Karpas-422 (cell line): ENCODE data around the gene PTGES2. TPM values are rescaled to one million over a fixed set of nuclear protein-coding genes. Genes with fewer than 3 reads are reported as not detected.

Experiments used
- DNase-seq: peaks from one replicate; pipeline ENCODE4 v3.0.0-alpha.2; 2015
- H2AFZ ChIP-seq: fragments of 200-600 bp; sonication (generic); 2 replicates; pipeline ENCODE4 v1.6.1; 2014; ENCODE audit warnings: antibody characterized with exemption, low read length, mixed read lengths
- H3K27ac ChIP-seq: fragments of 200-600 bp; sonication (generic); 2 replicates; pipeline ENCODE4 v1.5.1; 2014; ENCODE audit warnings: mild to moderate bottlenecking, low read length, moderate library complexity
- H3K27me3 ChIP-seq: fragments of 200-600 bp; sonication (generic); 2 replicates; pipeline ENCODE4 v1.6.1; 2014; ENCODE audit warnings: low read length, mixed read lengths
- H3K36me3 ChIP-seq: fragments of 200-600 bp; sonication (generic); 2 replicates; pipeline ENCODE4 v1.6.1; 2014; ENCODE audit warnings: low read length, mixed read lengths; ENCODE audit not compliant: insufficient read depth
- H3K4me1 ChIP-seq: fragments of 200-600 bp; sonication (generic); 2 replicates; pipeline ENCODE4 v1.6.1; 2014; ENCODE audit warnings: mild to moderate bottlenecking, low read length, mixed read lengths
- H3K4me2 ChIP-seq: fragments of 200-600 bp; sonication (generic); 2 replicates; pipeline ENCODE4 v1.6.1; 2014; ENCODE audit warnings: low read length, low read depth, mild to moderate bottlenecking; ENCODE audit not compliant: poor library complexity, severe bottlenecking
- H3K4me3 ChIP-seq: fragments of 200-600 bp; sonication (generic); 2 replicates; pipeline ENCODE4 v1.5.1; 2014; ENCODE audit warnings: mild to moderate bottlenecking, antibody characterized with exemption, low read length, mixed read lengths
- H3K79me2 ChIP-seq: fragments of 200-600 bp; sonication (generic); 2 replicates; pipeline ENCODE4 v1.6.1; 2014; ENCODE audit warnings: mild to moderate bottlenecking, low read length, mixed read lengths
- H3K9ac ChIP-seq: fragments of 200-600 bp; sonication (generic); 2 replicates; pipeline ENCODE4 v1.6.0; 2014; ENCODE audit warnings: low read length
- H3K9me2 ChIP-seq: fragments of 200-600 bp; sonication (generic), shearing (Covaris generic); replicated peaks from 2 replicates; pipeline ENCODE4 v1.6.0; 2014; ENCODE audit warnings: mild to moderate bottlenecking, low read length, moderate library complexity; ENCODE audit not compliant: insufficient read depth
- H3K9me3 ChIP-seq: fragments of 300-700, 200-600 bp; sonication (generic); 2 replicates; pipeline ENCODE4 v1.6.1; 2014; ENCODE audit warnings: low read length, mixed read lengths
- H4K20me1 ChIP-seq: fragments of 200-600 bp; sonication (generic); 2 replicates; pipeline ENCODE4 v1.6.1; 2014; ENCODE audit warnings: mild to moderate bottlenecking, antibody characterized with exemption, low read length, low read depth; ENCODE audit not compliant: insufficient read depth
- total RNA-seq: library from RNA; depleted of rRNA; stranded (reverse); fragments of >200 nt; shearing (Covaris generic); gene quantifications from 2 replicates; pipeline ENCODE4 v1.2.3, GENCODE V29; 2014; ENCODE audit warnings: low replicate concordance

Gene PTGES2
- total RNA-seq, 1 experiment from 2014 or later = 68.4 TPM

GRCh38 chr9:128091144-128091543 lies 36.4 kb downstream of the PTGES2 start:
- H3K27me3 ChIP-seq = no peaks in the 10 kb centered on the region
- DNase-seq = no peak

GRCh38 chr9:128089299-128089698 lies 38.2 kb downstream of the PTGES2 start:
- no peaks in the 10 kb centered on the region for H3K27me3 ChIP-seq
- H3K9me2 ChIP-seq = no peaks in the 10 kb centered on the region
- H3K36me3 ChIP-seq = no peaks in the 10 kb centered on the region
- H3K9ac ChIP-seq = no peak overlapping the region
- no peaks in the 10 kb centered on the region for H3K9me3 ChIP-seq
- no peak overlapping the region for H3K4me2 ChIP-seq
- H3K4me3 ChIP-seq = no peak overlapping the region
- peaks cover 28% of the 10 kb centered on the region for H3K4me1 ChIP-seq
- no peak overlapping the region for H3K27ac ChIP-seq
- no peak overlapping the region for H2AFZ ChIP-seq
- H4K20me1 ChIP-seq = no peaks in the 10 kb centered on the region
- DNase-seq = no peak
- H3K79me2 ChIP-seq = peaks cover 72% of the 10 kb centered on the region

More at GRCh38 chr9:128091144-128091543, 36.4 kb downstream of the PTGES2 start:
- Histone ChIP-seq H3K79me2 (peaks cover 70% of the 10 kb centered on the region), H4K20me1 (no peaks in the 10 kb centered on the region), H3K9me3 (no peaks in the 10 kb centered on the region), H2AFZ (no peak overlapping the region), H3K27ac (no peak overlapping the region), H3K9me2 (no peaks in the 10 kb centered on the region), H3K36me3 (no peaks in the 10 kb centered on the region), H3K4me1 (peaks cover 40% of the 10 kb centered on the region), H3K4me3 (no peak overlapping the region), H3K4me2 (no peak overlapping the region), H3K9ac (no peak overlapping the region)

GRCh38 chr9:128088253-128088945 lies 39.1 kb downstream of the PTGES2 start:
- Histone ChIP-seq H3K4me1 (peaks cover 19% of the 10 kb centered on the region), H2AFZ (no peak overlapping the region), H3K4me2 (no peak overlapping the region), H3K9ac (no peak overlapping the region), H3K79me2 (peaks cover 73% of the 10 kb centered on the region), H3K4me3 (no peak overlapping the region), H3K9me2 (no peaks in the 10 kb centered on the region), H3K36me3 (no peaks in the 10 kb centered on the region), H4K20me1 (no peaks in the 10 kb centered on the region), H3K27me3 (no peaks in the 10 kb centered on the region), H3K27ac (no peak overlapping the region), H3K9me3 (no peaks in the 10 kb centered on the region)
- no peak for DNase-seq

GRCh38 chr9:128087262-128087661 lies 40.3 kb downstream of the PTGES2 start:
- H3K4me1 ChIP-seq = peaks cover 8% of the 10 kb centered on the region
- no peaks in the 10 kb centered on the region for H3K27me3 ChIP-seq
- no peaks in the 10 kb centered on the region for H4K20me1 ChIP-seq
- H3K4me3 ChIP-seq = no peak overlapping the region
- H2AFZ ChIP-seq = no peak overlapping the region
- no peak overlapping the region for H3K9ac ChIP-seq
- no peaks in the 10 kb centered on the region for H3K9me2 ChIP-seq
- no peaks in the 10 kb centered on the region for H3K36me3 ChIP-seq
- no peak overlapping the region for H3K27ac ChIP-seq
- DNase-seq = no peak
- H3K4me2 ChIP-seq = no peak overlapping the region
- peaks cover 68% of the 10 kb centered on the region for H3K79me2 ChIP-seq
- no peaks in the 10 kb centered on the region for H3K9me3 ChIP-seq

GRCh38 chr9:128085943-128086342 lies 41.6 kb downstream of the PTGES2 start:
- Histone ChIP-seq H3K79me2 (peaks cover 67% of the 10 kb centered on the region), H2AFZ (no peak overlapping the region), H3K36me3 (no peaks in the 10 kb centered on the region), H3K27me3 (no peaks in the 10 kb centered on the region), H3K9ac (no peak overlapping the region), H3K27ac (no peak overlapping the region), H3K4me2 (no peak overlapping the region), H3K4me3 (no peak overlapping the region), H3K9me2 (no peaks in the 10 kb centered on the region), H3K4me1 (no peaks in the 10 kb centered on the region), H3K9me3 (no peaks in the 10 kb centered on the region), H4K20me1 (no peaks in the 10 kb centered on the region)
- DNase-seq = no peak

GRCh38 chr9:128084746-128085145 lies 42.8 kb downstream of the PTGES2 start:
- H3K4me3 ChIP-seq = no peak overlapping the region
- H3K9ac ChIP-seq = no peak overlapping the region
- peaks cover 64% of the 10 kb centered on the region for H3K79me2 ChIP-seq
- H3K9me2 ChIP-seq = no peaks in the 10 kb centered on the region
- no peak overlapping the region for H3K4me2 ChIP-seq
- H3K36me3 ChIP-seq = no peaks in the 10 kb centered on the region
- H3K27ac ChIP-seq = no peak overlapping the region
- H3K4me1 ChIP-seq = no peaks in the 10 kb centered on the region
- no peak overlapping the region for H2AFZ ChIP-seq
- no peak for DNase-seq
- no peaks in the 10 kb centered on the region for H3K9me3 ChIP-seq
- H4K20me1 ChIP-seq = no peaks in the 10 kb centered on the region
- H3K27me3 ChIP-seq = no peaks in the 10 kb centered on the region

- Histone ChIP-seq H2AFZ (no peak overlapping the region), H3K9me2 (no peaks in the 10 kb centered on the region), H3K27me3 (no peaks in the 10 kb centered on the region), H3K4me3 (no peak overlapping the region), H3K9me3 (no peaks in the 10 kb centered on the region), H3K27ac (peak overlapping the region; percentile 26; the same call in 1 of the 2 replicates), H3K9ac (no peak overlapping the region), H3K36me3 (no peaks in the 10 kb centered on the region), H3K4me1 (no peaks in the 10 kb centered on the region), H3K79me2 (peaks cover 57% of the 10 kb centered on the region), H4K20me1 (no peaks in the 10 kb centered on the region), H3K4me2 (no peak overlapping the region)
- no peak for DNase-seq
Observed at GRCh38 chr9:128082151-128082550, 45.4 kb downstream of the PTGES2 start.

- Histone ChIP-seq H3K4me1 (no peaks in the 10 kb centered on the region), H3K9ac (no peak overlapping the region), H3K36me3 (no peaks in the 10 kb centered on the region), H3K9me2 (no peaks in the 10 kb centered on the region), H3K27ac (0 out of 2 replicates have a peak overlapping the region, but pooled peaks have one; percentile 22), H3K9me3 (no peaks in the 10 kb centered on the region), H3K79me2 (peaks cover 57% of the 10 kb centered on the region), H2AFZ (no peak overlapping the region), H4K20me1 (no peaks in the 10 kb centered on the region), H3K4me2 (no peak overlapping the region), H3K4me3 (no peak overlapping the region), H3K27me3 (no peaks in the 10 kb centered on the region)
- no peak for DNase-seq
Observed at GRCh38 chr9:128081056-128081455, 46.5 kb downstream of the PTGES2 start.
